GM12878 (cell line): ENCODE results near the gene CCDC85B. TPM values are rescaled to one million over a fixed set of nuclear protein-coding genes. Genes with fewer than 3 reads are reported as not detected.
A peak's percentile ranks its signal among the peaks of the same experiment; 100 is the strongest.

Source experiments
- BRCA1 ChIP-seq: IDR thresholded peaks from 2 replicates; pipeline ENCODE4 v1.6.1; 2011; ENCODE audit warnings: low read depth, low read length, improper control_type of control experiment
- CEBPB ChIP-seq, 2 experiments: fragments of 150-350 bp in 1 of 2; IDR thresholded peaks; 2 replicates each; pipeline ENCODE4 v1.6.1; 2012 to 2014; ENCODE audit warnings: low read depth in 2 of 2, low read length in 2 of 2, borderline replicate concordance in 1 of 2, inconsistent platforms in 1 of 2
- EGR1 ChIP-seq, 2 experiments: IDR thresholded peaks; 1 replicate in 1 of 2; 2 replicates in 1 of 2; pipeline ENCODE4 v1.6.1; 2011 to 2012; ENCODE audit warnings: low read depth in 2 of 2, low read length in 2 of 2, borderline replicate concordance in 1 of 2, mild to moderate bottlenecking in 1 of 2, moderate library complexity in 1 of 2
- EP300 ChIP-seq, 2 experiments: fragments of 150-350 bp in 1 of 2; IDR thresholded peaks; 2 replicates each; pipeline ENCODE4 v1.6.1; 2011 to 2012; ENCODE audit warnings: low read depth in 2 of 2, low read length in 2 of 2, borderline replicate concordance in 1 of 2, improper control_type of control experiment in 1 of 2, inconsistent platforms in 1 of 2; ENCODE audit not compliant: control insufficient read depth in 1 of 2
- ETV6 ChIP-seq, 2 experiments: fragments of 450-650 bp in 1 of 2; IDR thresholded peaks in 1 of 2; conservative IDR thresholded peaks in 1 of 2; 2 replicates each; pipeline ENCODE4 v1.6.1; 2014; ENCODE audit warnings: antibody characterized with exemption in 1 of 2, borderline replicate concordance in 1 of 2, low read depth in 1 of 2, mild to moderate bottlenecking in 1 of 2, moderate library complexity in 1 of 2
- FOXM1 ChIP-seq: IDR thresholded peaks from 2 replicates; pipeline ENCODE4 v1.6.1; 2012; ENCODE audit warnings: low read depth, mild to moderate bottlenecking, inconsistent platforms, low read length, moderate library complexity
- HDGF ChIP-seq: fragments of 450-650 bp; IDR thresholded peaks from 2 replicates; pipeline ENCODE4 v1.6.1; 2016; ENCODE audit warnings: antibody characterized with exemption
- KAT2A ChIP-seq: conservative IDR thresholded peaks from 2 replicates; pipeline ENCODE4 v1.6.1; 2011; ENCODE audit warnings: low read depth, low read length; ENCODE audit not compliant: control insufficient read depth
- MTA3 ChIP-seq: IDR thresholded peaks from 2 replicates; pipeline ENCODE4 v1.6.1; 2012; ENCODE audit warnings: low read length, inconsistent platforms, borderline replicate concordance
- MYB ChIP-seq: fragments of 150-350 bp; IDR thresholded peaks from 2 replicates; pipeline ENCODE4 v1.6.1; 2014; ENCODE audit warnings: mild to moderate bottlenecking, low read depth, low read length, borderline replicate concordance
- NBN ChIP-seq: fragments of 450-650 bp; IDR thresholded peaks from 2 replicates; pipeline ENCODE4 v1.6.1; 2016
- NFIC ChIP-seq: IDR thresholded peaks from 2 replicates; pipeline ENCODE4 v1.6.1; 2012; ENCODE audit warnings: low read depth, mild to moderate bottlenecking, inconsistent platforms, low read length, moderate library complexity
- NFYA ChIP-seq: IDR thresholded peaks from 2 replicates; pipeline ENCODE4 v1.6.1; 2011; ENCODE audit warnings: low read depth, mild to moderate bottlenecking, low read length, improper control_type of control experiment, borderline replicate concordance
- NR2C2 ChIP-seq: IDR thresholded peaks from 2 replicates; pipeline ENCODE4 v1.6.1; 2011; ENCODE audit warnings: borderline replicate concordance, low read depth; ENCODE audit not compliant: control insufficient read depth, insufficient read length
- RAD51 ChIP-seq: fragments of 450-650 bp; IDR thresholded peaks from 2 replicates; pipeline ENCODE4 v1.6.1; 2016; ENCODE audit warnings: moderate library complexity, mild to moderate bottlenecking, inconsistent platforms
- RCOR1 ChIP-seq: conservative IDR thresholded peaks from 2 replicates; pipeline ENCODE4 v1.6.1; 2012; ENCODE audit warnings: low read depth, low read length, improper control_type of control experiment
- RUNX3 ChIP-seq: IDR thresholded peaks from 2 replicates; pipeline ENCODE4 v1.6.1; 2012; ENCODE audit warnings: low read length, inconsistent platforms
- SMC3 ChIP-seq: IDR thresholded peaks from 2 replicates; pipeline ENCODE4 v1.6.1; 2011; ENCODE audit warnings: low read length, improper control_type of control experiment, borderline replicate concordance
- STAT1 ChIP-seq: fragments of 450-650 bp; conservative IDR thresholded peaks from 2 replicates; pipeline ENCODE4 v1.6.1; 2014; ENCODE audit warnings: antibody characterized with exemption, mild to moderate bottlenecking
- ZBED1 ChIP-seq: IDR thresholded peaks from 2 replicates; pipeline ENCODE4 v1.6.1; 2016; ENCODE audit warnings: borderline replicate concordance
- ZZZ3 ChIP-seq: IDR thresholded peaks from 2 replicates; pipeline ENCODE4 v1.6.1; 2011; ENCODE audit warnings: low read depth; ENCODE audit not compliant: control insufficient read depth, insufficient read length
- polyA plus RNA-seq, 11 experiments: library from polyadenylated mRNA; depleted of rRNA in 4 of 11; unstranded in 6 of 11; stranded (reverse) in 5 of 11; fragments of >200 nt; fragmentation: Nextera tagmentation in 4 of 11; fragmentation: Illumina TruSeq in 1 of 11; extraction: Ambion mirVana in 4 of 11; extraction: Trizol in 1 of 11; gene quantifications; 1 replicate in 1 of 11; 2 replicates in 10 of 11; pipeline versions ENCODE4 v1.2.1 to v1.2.3, GENCODE V29; 2011 to 2016; ENCODE audit warnings: inconsistent platforms in 2 of 11, missing spikeins in 2 of 11, low read depth in 1 of 11
- total RNA-seq, 4 experiments: library from RNA; depleted of rRNA in 3 of 4; stranded (reverse); fragments of >200 nt in 3 of 4; fragmentation: Illumina TruSeq in 1 of 4; extraction: Trizol in 1 of 4; gene quantifications; 2 replicates each; pipeline versions ENCODE4 v1.2.1 to v1.2.3, GENCODE V29; 2013 to 2021
- TF ChIP-seq, protein P1 (sequence below): fragments of 150-350 bp; IDR thresholded peaks from 2 replicates; pipeline ENCODE4 v1.6.1; 2014; ENCODE audit warnings: mild to moderate bottlenecking, low read depth, low read length
- TF ChIP-seq, protein P2 (sequence below): fragments of 450-650 bp; IDR thresholded peaks from 2 replicates; pipeline ENCODE4 v1.6.1; 2017; ENCODE audit warnings: mild to moderate bottlenecking, moderate library complexity
- TF ChIP-seq, protein P3 (sequence below): IDR thresholded peaks from 2 replicates; pipeline ENCODE4 v1.6.1; 2011; ENCODE audit warnings: borderline replicate concordance, low read depth, mild to moderate bottlenecking, moderate library complexity, mixed read lengths, low read length; ENCODE audit not compliant: insufficient read depth; ENCODE audit errors: extremely low read length

CCDC85B gene
- total and polyA plus RNA-seq, 10 of the 15 experiments (the other 5 are each of a cell fraction or from before 2014, with no cell fraction given) = 0.32 to 114 (median 49.5) TPM

DNA sequence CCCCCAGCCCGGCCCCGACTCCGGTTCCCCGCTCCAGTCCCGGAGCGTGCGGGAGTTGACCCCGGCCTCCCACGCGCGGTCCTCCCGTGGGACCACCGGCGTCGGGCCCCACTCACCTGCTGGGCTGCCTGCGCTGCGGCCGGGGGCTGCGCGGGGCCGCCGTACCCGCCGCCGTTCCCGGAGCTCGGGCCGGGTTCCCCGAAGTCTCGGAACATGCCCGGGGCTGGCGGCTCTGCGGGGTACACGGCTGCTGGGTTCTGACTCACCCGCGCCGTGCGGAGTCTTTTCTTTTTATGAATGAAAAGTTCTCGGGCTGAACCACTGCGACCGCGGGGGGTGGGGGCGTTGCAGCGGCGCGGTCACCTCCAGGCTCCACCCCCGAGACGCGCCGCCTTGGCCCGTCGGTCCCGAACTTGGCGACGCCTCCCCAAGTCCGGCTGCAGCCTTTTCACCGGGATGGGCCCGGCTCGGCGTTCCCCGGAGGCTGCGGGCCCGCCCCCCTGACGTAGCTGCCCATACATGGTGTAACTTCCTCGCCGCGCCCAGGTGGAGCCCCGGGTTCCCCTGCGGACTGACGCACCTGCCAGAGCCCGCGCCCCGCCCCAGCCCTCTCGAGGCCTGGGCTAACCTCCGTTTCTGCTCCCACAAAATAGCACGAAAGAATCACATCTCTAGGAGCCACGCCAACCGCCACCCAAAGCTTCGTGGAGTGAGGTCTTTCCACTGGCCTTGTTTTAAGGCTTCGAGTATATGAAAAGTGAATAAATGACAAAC lies 9.8 kb downstream of the CCDC85B start, which contains the start of gene FOSL1 (continued):
- TF ChIP-seq FOXM1 (no peak), EGR1 (IDR thresholded peaks at IDR 0.05; ENCODE audit: borderline replicate concordance in 1 of 2, low read depth in 2 of 2, low read length in 2 of 2) (peak in 1 of 2 experiments; percentile 9; a peak in 1 of 3 replicates), NFIC (no peak; the same call in 1 of the 2 replicates), RCOR1 (no peak), ETV6 (conservative IDR thresholded peaks at IDR 0.05 in 1 of 2, IDR thresholded peaks at IDR 0.05 in 1 of 2; ENCODE audit: borderline replicate concordance in 1 of 2, low read depth in 1 of 2) (no peak), RAD51 (no peak), CEBPB (IDR thresholded peaks at IDR 0.05; ENCODE audit: borderline replicate concordance in 1 of 2, low read depth in 2 of 2, low read length in 2 of 2) (no peak), HDGF (0 out of 2 replicates have a peak, but pooled peaks have one; percentile 50), ZZZ3 (no peak), RUNX3 (peak; percentile 54; the same call in 1 of the 2 replicates), NR2C2 (no peak), BRCA1 (no peak; the same call in 1 of the 2 replicates), MTA3 (no peak), NBN (peak; percentile 51), KAT2A (no peak), NFYA (no peak), STAT1 (no peak), MYB (no peak), SMC3 (no peak), EP300 (IDR thresholded peaks at IDR 0.05; ENCODE audit: borderline replicate concordance in 1 of 2, control insufficient read depth in 1 of 2, low read depth in 2 of 2, low read length in 2 of 2) (0 out of 4 replicates have a peak, but pooled peaks of 1 of the 2 experiments have one; percentile 8), ZBED1 (no peak)
- TF ChIP-seq, protein P1, sequence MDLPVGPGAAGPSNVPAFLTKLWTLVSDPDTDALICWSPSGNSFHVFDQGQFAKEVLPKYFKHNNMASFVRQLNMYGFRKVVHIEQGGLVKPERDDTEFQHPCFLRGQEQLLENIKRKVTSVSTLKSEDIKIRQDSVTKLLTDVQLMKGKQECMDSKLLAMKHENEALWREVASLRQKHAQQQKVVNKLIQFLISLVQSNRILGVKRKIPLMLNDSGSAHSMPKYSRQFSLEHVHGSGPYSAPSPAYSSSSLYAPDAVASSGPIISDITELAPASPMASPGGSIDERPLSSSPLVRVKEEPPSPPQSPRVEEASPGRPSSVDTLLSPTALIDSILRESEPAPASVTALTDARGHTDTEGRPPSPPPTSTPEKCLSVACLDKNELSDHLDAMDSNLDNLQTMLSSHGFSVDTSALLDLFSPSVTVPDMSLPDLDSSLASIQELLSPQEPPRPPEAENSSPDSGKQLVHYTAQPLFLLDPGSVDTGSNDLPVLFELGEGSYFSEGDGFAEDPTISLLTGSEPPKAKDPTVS = no peak
- TF ChIP-seq, protein P2, sequence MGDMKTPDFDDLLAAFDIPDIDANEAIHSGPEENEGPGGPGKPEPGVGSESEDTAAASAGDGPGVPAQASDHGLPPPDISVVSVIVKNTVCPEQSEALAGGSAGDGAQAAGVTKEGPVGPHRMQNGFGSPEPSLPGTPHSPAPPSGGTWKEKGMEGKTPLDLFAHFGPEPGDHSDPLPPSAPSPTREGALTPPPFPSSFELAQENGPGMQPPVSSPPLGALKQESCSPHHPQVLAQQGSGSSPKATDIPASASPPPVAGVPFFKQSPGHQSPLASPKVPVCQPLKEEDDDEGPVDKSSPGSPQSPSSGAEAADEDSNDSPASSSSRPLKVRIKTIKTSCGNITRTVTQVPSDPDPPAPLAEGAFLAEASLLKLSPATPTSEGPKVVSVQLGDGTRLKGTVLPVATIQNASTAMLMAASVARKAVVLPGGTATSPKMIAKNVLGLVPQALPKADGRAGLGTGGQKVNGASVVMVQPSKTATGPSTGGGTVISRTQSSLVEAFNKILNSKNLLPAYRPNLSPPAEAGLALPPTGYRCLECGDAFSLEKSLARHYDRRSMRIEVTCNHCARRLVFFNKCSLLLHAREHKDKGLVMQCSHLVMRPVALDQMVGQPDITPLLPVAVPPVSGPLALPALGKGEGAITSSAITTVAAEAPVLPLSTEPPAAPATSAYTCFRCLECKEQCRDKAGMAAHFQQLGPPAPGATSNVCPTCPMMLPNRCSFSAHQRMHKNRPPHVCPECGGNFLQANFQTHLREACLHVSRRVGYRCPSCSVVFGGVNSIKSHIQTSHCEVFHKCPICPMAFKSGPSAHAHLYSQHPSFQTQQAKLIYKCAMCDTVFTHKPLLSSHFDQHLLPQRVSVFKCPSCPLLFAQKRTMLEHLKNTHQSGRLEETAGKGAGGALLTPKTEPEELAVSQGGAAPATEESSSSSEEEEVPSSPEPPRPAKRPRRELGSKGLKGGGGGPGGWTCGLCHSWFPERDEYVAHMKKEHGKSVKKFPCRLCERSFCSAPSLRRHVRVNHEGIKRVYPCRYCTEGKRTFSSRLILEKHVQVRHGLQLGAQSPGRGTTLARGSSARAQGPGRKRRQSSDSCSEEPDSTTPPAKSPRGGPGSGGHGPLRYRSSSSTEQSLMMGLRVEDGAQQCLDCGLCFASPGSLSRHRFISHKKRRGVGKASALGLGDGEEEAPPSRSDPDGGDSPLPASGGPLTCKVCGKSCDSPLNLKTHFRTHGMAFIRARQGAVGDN = 0 out of 2 replicates have a peak, but pooled peaks have one; percentile 33
- TF ChIP-seq, protein P3, sequence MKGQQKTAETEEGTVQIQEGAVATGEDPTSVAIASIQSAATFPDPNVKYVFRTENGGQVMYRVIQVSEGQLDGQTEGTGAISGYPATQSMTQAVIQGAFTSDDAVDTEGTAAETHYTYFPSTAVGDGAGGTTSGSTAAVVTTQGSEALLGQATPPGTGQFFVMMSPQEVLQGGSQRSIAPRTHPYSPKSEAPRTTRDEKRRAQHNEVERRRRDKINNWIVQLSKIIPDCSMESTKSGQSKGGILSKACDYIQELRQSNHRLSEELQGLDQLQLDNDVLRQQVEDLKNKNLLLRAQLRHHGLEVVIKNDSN = no peak
